NCI-H510A (cell line): ENCODE data around the gene PASD1.

Source experiments
- DNase-seq: peaks from one replicate; lab custom pipeline; 2025; lab: John Stamatoyannopoulos, UW

Gene PASD1

GRCh38 chrX:151702026-151702714 lies 138.7 kb downstream of the PASD1 start:
- no peak for DNase-seq

DNA sequence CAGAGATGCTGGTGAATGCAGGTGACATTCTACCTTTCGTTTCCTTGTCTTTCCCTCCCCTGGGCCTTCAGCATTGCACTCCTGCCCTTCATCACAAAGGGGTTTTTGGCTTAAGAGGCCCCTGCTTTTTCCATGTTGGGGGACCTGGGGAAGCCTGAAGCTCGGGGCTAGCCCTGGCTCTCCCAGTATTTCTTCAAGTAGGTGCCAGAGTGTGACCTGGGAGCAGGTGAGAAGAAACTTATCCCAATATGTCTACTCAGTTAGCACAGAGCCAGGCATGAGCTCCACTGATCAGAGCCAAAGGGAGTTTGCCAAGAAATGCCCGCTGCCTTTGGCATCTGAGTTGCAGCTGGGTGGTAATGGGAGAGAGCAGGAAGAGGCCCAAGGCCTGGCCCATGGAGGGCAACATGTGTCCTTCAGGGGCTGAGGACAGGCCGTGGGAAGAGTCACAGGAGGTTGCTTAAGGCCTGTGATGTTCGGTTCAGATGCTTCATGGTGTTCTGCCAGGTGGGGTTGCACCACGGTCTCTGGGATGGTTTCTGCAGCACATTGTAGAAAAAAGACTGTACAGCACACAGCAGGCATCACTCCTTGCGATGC lies 139.4 kb downstream of the PASD1 start:
- DNase-seq, result no peak

DNA sequence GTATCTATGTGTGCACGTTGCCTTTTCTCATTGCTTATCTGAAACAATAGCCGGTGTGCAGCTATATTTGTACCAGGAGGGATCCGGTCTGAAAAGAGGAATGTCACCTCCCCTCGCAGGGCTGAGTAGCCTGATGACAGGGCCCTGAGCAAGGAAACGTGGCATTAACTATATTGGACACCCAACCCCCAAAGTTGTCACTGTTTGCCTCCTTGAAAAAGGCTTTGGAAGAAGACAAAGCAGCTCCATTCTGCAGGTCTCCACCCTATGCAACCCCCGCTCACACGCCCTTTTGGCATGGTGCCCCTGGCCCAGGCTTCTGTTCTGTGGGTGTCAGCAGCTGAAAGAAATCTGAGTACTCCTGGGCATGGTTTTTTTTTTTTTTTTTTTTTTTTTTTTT lies 140.0 kb downstream of the PASD1 start:
- no peak for DNase-seq

GRCh38 chrX:151704041-151704663 lies 140.7 kb downstream of the PASD1 start:
- DNase-seq, result no peak

GRCh38 chrX:151708821-151709220 lies 145.3 kb downstream of the PASD1 start:
- DNase-seq, result no peak

- DNase-seq, result no peak
Measured at GRCh38 chrX:151710457-151710856, 147.0 kb downstream of the PASD1 start.

DNA sequence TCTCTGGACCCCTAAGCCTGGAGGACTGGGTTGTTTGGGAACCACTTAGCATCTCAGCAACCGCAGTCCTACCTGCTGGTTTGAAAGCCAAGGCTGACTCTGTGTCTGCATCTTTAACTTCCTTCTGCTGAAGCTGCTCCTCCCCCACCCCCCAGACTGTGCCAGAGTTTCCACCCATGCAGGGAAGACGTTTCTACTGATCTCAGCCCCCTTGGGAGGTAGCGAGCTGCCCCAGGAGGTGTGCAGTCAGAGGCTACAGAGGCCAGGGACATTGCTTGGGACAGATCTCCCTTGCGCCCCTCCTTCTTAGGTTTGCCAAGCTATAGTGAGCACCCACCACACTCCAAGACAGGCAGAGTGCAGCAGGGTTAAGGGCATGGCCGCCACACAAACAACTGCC lies 147.7 kb downstream of the PASD1 start:
- no peak for DNase-seq

DNA sequence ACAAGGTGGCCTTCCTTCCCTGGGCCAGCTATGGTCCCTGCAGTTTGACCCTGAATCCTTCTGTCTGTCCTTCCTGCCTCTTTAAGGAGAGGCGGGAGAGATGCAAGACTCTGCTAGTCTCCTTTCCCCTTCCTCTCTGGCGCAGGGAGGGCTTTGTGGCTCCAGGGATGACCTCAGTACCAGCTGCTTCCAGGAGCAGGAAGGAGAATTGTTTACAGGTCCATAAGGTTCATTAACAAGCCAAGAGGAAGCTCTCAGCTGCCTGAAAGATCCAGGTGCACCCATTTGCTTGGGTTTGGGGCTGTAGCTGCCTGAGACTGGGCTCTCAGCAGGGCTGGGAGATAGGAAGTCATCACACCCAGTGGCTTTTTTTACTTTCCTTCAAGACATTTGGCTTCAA lies 148.3 kb downstream of the PASD1 start:
- no peak for DNase-seq

DNA sequence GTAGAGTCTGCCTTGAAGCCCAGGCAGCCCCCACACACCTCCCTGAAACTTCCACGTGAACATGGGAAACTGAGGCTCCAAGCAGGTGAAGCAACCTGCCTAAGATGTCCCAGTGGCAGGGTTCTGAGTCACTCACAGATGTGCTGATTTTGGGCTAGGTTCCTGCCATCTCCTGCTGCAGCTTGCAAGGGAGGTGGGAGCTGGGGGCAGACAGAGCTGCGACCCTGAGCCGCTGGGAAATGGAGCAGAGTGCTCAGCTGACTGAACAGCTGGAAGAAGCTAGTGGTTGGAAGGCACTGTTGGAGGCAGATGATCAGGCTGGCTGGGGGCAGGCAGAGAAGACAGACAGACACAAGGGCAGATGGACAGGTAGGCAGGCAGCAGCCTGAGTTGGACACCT lies 148.8 kb downstream of the PASD1 start:
- DNase-seq, result no peak

- no peak for DNase-seq
Measured at GRCh38 chrX:151713849-151714248, 150.4 kb downstream of the PASD1 start.

- no peak for DNase-seq
Measured at GRCh38 chrX:151714362-151714761, 150.9 kb downstream of the PASD1 start.

GRCh38 chrX:151715752-151716151 lies 152.3 kb downstream of the PASD1 start, which contains the start of gene FATE1:
TSS of gene FATE1 (plus strand) at chrX:151716035. CDS start at chrX:151716120, 85 bp downstream.
- DNase-seq, result no peak

DNA sequence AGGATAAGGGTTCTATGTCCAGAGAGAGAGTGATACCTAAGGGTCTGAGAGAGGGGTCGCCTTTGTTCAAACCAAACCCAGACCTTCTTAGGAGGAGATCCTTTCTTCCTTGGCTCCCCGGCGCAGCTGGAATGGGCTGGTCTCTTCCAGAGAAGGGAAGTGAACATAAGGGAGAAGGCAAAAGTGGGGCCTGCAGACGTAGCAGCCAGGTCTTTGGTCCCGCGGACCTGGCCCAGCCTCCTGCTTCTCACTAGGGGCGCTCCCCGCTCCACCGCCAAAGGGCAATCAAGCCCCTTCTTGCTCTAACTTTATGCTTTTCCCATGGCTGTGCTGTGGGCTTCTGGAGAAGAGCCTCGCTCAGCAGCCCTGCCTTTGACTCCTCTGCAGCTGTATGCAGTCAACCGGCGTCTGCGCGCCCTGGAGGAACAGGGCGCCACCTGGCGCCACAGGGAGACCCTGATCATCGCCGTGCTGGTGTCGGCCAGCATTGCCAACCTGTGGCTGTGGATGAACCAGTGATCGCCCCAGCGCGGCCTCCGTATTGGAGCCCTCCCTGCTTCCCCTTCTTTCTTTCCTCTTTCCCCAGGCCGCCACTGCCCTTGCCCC lies 158.9 kb downstream of the PASD1 start:
- peak; percentile 2 for DNase-seq

DNA sequence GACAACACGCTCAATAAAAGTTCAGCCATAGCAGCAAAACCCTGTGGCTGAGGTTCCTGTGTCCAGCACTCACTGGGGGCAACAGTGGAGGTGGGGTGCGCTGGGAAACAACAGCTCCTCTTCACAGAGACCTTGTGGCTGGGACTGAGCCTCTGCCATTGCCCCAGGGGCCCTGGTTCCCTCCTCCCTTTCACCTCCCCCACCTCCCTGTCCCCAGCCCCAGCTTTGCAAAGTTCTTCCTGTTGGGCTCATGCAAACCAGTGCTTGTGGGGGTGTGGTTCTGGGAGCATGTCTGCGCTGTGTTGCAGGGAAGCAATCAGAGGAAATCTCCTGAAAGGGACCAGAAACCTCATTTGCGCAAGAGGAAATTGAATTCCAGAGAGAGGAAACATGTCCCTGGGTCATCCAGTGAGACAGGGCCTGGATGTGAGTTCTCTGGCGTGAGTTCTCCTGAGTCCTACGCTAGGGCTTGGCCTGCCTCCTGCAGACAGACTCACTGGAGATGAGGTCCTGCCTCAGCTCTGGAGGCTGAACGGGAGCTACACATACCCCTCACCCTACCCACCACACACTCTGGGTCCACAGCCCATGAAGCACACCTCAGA lies 159.8 kb downstream of the PASD1 start:
- no peak for DNase-seq

DNA sequence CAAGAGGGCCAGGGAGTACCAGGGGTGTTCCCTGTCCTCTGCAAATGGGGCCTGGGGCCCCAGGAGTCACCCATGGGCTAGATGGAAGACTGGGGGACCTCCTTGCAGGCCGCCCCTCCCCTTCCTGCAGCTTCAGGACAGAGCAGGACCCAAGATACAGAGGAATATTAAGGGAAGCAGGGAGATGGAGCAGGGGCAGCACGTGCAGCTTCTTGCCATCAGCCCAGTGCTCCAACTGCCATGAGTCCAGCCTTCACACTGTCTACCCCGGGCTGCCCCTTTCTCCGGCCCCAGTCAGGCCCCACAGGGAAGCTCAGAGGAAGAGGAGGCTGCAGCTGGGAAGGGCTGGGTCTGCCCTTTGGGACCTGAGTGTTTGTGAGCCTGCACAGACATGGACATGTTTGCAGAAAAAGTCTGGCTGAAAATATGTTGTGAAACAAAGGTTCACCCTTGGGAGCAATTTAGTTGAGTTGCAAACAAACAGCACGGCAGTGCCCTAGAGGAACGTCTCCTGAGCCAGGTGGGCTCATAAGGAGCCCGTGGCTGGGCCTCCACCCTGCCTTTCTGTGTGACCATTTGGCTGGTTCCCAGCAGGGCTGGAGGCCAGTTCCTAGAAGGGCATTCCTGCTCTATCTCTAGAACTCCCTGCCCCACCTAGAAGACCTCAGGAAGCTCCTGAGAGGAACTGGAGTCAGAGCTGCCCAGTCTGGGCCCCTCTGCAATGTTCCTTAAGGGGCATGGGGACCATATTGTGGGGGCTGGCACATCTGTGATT lies 161.3 kb downstream of the PASD1 start:
- no peak for DNase-seq

DNA sequence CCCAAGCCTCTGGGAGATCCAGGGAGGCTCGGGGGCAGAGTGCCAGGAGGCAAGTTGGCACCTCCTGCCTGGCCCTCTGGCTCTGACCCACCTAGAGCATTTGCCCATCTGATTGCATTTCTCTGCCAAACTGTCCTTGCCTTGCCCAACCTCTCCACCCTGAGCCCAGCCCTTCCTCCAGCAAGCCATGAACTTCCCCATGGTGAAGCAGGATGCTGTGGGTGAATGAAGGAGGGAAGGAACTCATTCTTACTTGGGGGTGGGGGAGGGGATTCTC lies 161.8 kb downstream of the PASD1 start:
- DNase-seq, result no peak
